ENCODE data around the gene USH1C.

The USH1C gene

DNA sequence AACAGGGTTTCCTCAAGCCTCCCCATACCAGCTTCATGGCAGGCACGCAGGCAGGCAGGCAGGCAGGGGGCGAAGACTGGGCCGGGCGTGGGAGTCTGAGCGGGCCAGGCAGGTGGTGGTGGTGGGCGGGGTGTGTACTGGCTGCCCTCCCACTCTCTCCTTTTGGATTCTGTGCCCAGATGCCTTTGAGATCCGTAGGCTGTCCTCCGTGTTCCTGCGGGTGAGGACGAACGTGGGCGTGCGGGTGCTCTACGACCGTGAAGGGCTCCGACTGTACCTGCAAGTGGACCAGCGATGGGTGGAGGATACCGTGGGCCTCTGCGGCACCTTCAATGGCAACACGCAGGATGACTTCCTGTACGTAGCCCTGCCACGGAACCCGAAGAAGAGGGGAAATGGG, 25.8 kb upstream of the USH1C start:
- no peak for DNase-seq (ENCODE audit: low read depth)

DNA sequence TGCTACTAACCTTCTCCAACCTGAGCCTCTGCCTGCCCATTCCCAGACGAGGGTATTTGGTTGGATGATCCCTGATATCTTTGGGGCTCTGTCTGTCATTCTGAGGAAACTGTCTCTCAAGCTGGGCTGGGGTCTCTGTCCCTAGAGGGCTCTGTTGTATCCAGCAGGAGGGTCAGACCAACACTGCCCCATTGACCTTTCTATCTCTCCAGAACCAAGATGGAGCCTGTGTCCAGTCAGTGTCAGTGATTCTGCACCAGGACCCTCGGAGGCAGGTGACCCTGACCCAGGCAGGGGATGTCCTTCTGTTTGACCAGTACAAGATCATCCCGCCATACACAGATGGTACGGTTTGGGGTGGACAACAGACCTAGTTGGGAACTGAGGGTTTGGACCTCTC, 24.7 kb upstream of the USH1C start:
- no peak for DNase-seq (ENCODE audit: low read depth)

DNA sequence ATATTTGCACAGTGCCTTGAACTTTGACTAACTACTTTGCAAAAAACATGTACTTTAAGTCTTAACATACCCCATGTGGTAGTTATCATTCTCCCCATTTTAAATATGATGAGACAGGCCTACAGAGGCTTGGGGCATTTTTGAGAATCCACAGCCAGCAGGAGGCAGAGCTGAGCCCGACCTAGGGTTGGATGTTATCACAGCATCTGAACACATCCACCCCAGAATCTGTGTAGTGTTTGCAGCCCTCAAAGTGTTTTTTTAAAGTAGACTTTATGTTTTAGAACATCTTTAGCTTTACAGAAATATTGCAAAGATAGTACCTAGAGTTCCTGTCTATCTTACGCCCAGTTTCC, 20.4 kb upstream of the USH1C start:
- no peak for DNase-seq (ENCODE audit: low read depth)

DNA sequence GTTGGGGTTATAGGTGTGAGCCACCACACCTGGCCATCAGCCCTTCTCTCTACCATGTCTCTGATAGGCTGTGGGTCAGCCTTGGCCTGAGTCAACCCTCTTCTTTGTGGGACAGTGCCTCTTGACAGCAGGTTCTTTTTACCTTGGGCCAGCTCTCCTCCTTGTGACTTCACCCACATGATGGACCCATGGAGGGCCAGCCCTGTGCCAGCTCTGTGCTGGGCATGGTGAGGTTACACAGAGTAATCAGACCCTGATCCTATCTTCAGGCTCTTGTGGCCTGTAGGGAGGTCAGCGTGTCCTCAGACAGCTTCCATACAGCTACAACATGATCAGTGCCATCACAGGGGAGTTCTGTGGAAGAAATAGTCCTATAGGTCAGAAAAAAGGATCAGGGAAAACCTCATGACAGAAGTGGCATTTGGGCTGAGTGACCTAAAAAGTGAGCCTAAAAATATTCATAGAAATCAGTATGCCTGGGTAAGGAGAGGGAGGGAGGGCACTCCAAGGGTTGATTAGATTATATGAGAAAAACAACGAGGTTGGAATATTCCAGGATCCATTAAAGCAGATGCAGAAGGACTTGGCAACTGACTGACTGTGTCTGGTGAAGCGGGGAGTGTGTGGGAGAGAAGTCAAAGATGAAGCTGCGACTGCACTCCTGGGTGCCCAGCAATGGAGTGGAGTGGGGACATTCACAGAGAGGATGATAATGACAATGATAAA, 19.9 kb upstream of the USH1C start:
- no peak for DNase-seq (ENCODE audit: low read depth)

DNA sequence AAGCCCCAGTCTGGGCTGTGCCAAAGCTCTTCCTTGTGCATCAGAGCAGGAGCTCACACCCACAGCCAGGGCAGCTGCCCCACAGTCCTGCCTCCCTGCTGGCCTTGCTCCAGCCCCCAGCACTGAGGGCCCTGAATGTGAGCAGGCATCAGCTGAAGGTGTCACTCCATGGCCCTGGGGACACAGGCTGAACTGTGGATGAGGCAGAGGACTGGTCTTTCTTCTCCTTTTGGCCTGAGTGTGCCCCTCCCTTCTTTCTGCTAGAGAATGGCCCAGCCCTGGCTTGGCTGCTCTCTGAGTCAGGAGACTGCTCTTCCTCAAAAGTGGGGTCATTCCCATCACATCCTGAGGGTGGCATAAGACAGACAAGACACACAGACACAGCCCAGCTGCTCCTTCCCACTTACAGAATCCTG, 19.0 kb upstream of the USH1C start:
- no peak for DNase-seq (ENCODE audit: low read depth)

DNA sequence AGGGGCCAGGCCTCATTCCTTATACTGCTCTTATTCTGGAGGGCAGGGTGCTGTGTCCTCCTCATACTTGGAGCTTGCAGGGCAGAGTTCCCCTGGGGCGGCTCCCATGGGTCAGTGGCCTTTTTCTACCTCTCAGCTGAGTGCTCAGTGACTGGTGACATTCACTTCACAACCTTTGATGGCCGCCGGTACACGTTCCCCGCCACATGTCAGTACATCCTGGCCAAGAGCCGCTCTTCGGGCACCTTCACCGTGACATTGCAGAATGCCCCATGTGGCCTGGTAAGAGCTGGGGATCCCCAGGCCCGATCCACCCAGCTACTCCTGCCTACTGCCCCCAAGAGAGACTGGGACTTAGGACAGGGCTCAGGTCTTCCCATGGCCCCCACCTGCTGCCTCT, 17.3 kb upstream of the USH1C start:
- DNase-seq (ENCODE audit: low read depth) = no peak

DNA sequence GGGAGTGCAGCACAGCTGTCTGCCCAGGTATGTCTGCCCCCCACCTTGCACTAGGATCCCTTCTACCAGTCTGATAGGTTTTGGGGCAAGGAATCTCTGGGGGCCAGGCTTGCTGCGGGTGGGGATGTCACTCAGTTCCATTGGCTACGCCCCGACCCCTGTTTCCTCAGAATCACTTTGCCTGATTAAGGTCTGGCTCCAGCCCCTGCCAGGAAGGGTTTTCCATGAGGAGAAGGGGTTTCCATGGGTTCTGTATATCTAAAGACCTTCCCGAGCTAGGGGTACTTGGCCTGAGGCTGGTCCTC, 16.8 kb upstream of the USH1C start:
- no peak for DNase-seq (ENCODE audit: low read depth)

DNA sequence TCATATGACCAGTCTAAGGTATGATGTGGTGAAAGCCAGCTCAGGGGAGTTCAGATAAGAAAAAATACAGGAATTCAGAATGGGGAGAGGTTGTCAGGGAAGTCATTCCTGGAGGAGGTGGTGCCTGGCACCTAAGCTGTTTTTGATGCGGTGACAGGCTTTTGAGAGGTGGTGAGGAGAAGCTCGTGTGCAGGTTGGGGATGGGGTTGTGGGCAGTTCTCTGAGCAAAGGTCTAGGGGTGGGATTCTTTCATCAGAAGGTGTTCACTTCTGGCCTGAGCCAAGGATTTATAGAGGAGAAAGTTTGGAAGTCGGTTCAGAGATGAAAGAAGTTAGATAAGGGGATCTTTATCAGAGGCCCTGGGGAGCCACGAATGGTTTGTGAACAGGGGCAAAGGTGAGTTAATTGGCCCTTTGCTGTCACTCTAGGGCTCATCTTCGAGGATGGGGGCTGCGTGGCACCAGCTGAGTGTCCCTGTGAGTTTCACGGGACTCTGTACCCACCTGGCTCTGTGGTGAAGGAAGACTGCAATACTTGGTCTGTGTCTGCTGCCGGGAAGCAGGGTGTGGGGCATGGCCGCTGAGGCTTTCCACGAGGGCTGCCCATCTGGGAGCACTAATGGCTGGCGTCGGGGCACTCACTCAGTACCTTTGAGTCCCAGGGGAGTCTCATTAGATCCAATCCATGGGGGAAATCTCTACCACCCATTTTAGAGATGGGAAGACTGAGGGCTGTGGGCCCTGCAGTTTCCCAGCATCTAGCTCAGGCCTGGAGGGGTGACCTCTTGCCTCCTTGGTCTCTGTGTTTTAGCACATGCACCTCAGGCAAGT, 16.3 kb upstream of the USH1C start:
- no peak for DNase-seq (ENCODE audit: low read depth)

DNA sequence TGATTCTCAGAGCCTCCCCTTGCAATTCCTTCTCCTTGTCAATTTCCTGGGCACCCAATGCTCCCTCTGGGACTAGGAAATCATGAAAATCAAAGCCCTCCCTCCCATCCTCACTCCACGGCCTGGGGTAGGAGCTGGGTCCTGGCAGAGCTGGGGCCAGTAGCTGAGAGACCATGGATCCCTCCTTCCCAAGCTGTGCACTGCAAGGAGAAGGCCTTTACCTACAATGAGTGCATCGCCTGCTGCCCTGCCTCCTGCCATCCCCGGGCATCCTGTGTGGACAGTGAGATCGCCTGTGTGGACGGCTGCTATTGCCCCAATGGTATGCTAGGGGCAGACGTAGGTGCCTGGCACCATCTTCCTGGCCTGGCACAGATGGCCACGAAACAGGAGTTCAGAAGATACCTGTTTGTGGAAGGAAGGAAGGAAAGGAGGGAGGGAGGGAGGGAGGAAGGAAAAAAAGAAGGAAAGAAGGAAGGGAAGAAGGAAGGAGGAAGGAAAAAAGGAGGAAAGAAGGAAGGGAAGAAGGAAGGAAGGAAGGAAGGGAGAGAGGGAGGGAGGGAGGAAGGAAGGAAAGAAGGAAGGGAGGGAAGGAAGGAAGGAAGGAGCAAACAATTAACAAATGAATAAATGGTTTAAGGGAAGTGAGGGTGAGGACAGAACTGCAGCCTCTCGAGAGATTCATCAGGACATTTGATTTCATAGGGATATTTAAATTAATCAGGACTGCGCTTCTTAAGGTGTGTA, 15.3 kb upstream of the USH1C start:
- no peak for DNase-seq (ENCODE audit: low read depth)

DNA sequence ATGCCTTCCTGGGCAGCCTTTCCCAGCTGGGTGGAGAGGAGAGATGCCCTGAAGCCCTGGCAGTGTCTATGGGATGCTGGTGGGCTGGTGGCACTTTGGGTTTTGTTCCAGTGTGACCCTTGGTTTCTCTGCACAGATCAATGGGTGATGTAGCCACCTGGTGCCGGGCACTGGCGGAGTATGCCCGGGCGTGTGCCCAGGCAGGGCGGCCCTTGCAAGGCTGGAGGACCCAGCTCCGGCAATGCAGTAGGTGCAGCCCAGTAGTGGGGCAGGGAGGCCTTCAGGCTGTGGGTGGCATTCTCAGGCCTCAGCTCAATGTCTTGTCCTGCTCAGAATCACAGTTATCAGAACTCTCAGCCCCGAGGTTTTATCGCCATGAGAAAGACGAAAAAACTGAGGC, 14.7 kb upstream of the USH1C start:
- DNase-seq (ENCODE audit: low read depth) = no peak

DNA sequence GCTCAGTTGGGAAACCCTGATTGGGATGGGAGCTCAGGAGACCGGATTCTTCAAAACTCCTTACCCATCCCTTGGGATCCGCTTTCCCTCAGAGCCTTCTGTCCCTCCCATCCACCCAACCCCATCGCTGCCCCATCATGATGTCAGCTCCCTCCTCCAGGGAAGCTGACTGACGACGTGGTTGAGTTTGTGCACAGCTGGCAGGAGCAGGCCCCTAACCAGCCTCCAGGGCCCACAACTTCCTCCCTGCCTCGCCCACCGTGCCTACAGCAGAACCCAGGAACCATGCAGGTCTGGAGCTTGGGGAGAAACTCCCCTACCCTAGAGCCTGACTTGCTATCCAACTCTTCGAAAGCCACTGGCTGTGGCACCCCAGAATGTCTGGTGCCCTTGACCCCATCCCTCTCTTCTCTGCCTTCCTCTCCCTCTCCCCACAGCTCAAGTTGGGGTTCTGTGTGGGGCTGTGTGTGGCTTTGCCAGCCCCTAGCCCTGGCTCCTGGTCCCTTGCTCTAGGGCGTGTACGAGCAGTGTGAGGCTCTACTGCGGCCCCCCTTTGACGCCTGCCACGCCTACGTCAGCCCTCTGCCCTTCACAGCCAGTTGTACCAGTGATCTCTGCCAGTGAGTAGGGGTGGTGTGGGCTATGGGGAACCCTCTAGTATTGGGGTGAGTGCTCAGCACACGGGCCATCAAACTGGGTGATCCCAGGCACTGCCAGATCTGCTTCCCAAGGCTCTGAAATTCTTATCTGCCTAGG, 14.0 kb upstream of the USH1C start:
- no peak for DNase-seq (ENCODE audit: low read depth)

DNA sequence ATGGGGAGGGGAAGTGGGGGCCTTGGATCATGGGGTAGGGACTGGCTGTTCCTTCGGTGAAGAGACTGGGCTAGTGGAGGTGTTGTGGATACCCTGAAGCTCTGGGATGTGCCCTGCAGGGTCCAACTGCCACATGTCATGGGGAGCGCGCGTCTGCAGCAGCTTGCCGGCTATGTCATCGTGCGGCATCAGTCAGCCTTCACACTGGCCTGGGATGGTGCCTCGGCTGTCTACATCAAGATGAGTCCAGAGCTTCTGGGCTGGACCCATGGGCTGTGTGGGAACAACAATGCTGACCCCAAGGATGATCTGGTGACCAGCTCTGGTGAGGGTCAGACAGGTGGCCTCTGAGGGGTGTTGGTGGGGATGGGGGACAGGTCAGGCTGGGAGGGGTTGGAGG, 12.8 kb upstream of the USH1C start:
- DNase-seq (ENCODE audit: low read depth) = no peak

DNA sequence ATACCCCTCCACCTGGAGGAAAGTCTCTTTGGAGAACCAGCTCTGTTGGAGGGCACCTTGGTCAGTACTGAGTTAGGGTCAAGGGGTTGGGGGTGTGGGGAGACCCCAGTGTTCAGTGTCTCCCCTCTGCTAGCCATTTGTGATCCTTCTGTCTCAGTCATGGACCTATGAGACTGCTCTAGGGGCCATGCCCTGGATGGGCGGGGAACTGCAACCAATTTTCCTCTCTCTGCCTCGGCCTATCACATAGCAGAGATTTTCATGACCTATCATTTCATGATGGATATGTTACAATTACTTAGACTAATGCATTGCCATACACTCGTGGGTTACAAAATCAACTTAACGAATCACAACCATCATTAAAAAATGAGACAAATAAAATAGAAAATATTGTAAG, 10.3 kb upstream of the USH1C start:
- no peak for DNase-seq (ENCODE audit: low read depth)

DNA sequence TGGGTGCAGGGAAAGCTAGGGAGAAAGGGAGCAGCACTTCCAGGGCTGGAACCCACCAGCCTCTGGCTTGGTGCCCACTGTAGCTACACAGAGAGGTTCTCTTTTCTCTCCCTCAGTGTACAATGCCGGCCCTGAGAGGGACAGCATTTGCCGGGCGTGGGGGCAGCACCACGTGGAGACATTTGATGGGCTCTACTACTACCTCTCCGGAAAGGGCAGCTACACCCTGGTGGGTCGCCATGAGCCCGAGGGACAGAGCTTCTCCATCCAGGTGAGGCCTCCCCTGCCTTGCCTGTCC, 9.0 kb upstream of the USH1C start:
- DNase-seq (ENCODE audit: low read depth) = no peak

DNA sequence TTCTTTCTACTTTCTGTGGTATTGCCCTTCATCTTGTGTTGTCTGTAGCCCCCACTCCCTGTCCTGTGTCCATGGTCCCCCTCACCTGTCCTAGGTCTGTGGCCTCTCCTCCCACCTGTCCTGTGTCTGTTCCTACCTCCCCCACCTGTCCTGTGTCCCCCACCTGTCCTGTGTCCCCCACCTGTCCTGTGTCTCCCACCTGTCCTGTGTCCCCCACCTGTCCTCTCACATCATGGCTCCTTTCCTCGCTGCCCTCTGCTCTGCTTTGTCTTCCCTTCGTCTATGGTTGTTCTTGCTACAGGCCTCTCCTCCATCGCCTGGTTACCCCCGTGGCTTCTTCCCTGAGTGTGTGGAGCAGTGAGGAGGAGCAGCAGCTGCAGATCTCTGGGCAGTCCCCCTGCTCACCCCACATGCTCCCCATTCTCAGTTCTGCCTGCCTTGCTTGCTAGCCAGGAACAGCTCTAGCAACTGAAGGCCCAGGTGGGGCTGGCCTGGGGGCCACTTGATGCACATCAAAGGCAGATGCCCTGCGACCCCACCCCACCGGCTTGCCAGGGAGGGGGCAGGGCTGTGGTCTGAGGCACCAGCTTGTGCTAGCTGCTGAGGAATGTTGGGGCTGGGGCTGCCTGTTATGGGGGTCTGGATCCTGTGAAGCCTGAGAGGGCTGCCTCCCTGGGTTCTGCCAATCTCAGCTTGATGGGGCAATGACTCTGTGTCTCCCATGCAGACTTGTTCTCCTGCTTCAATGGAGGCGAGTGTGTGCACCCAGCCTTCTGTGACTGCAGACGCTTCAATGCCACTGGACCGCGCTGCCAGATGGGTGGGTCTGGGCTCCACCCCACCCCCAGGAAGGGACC, 8.4 kb upstream of the USH1C start:
- no peak for DNase-seq (ENCODE audit: low read depth)

DNA sequence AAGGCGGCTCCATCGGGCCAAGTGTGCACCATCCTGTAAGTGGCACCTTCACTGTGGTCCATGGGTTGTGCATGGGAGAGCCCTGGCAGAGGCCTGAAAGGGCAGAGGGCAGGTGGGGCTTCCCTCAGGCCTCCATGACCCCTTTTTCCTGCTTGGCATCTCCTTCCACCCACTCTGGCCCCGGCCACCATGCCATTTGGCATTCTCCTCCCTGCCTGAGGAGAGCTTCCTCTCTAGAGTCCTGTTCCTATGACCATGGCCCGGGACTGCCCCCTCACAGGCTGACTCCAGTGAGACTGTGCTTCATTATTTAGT, 7.8 kb upstream of the USH1C start:
- DNase-seq (ENCODE audit: low read depth) = no peak

DNA sequence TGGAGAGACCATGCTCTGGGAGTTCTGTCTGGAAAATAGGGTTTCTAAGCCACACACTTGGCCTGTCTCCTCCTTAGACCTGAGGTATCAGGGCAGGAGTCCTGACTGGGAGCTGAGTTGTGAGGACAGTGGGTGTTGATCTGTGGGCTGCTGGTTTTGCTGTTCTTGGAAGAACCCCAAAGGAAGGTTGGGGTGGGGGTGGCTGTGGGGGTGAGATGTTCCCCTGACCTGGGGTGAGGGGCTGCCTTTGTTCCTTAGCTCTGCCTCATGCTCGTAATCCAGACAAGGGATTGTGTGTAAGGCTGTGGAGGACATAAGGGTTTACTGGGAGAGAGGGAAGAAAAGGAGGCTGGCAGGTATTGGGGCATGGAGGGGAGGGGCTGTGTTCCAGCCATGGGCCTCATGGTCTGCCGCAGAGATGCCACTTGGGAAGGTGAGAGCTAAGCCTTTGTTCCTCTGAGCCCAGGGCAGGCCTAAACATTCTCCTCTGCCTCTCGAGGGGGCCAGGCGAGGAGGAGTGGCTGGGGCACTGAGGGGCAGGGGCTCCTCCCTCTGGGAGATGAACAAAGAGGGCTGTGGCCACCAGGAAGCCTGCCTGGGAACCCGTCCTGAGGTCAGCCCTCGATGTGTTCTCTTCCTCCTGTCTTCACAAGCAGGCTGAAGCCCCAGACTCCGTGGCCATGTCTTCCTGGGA, 7.3 kb upstream of the USH1C start:
- no peak for DNase-seq (ENCODE audit: low read depth)

DNA sequence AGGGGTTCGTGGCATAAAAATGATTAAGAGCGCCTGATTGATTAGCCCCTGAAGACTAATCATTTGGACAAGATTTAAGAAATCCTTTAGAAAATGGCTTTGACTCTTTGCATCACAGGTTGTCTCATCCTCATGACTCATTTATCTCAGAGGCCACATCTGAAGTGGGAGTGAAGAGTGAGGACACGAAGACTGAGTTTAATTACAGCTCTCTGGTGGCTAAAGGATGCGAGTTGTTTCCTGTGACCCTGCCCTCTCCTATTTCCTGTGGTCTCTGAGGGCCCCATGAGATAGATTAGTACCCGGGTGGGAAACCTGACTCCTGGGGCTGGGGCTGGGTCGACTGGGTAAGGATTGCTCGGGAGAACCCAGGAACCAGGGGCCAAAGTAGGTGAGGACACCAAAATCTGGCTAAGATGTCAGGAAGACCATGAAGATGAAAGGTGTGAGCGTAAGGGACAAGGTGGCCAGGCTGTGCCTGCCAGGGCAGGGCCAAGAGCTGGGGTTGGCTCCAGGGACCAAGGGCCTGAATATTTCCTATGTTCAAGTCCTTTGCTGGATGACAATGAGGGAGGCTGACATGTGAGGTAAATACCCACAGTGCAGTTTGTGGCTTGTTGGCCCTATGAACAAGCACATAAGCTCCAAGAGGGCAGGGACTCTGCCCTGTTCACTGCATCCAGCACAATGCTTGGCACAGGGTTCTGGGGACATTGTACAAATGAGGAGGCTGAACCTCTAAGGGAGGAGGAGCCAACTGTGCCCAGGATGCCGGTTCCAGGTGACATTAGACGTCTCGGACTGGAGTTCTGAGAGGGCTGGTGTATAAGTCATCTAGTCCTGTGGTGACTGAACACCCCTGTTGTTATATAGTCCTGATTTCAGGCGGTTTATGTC, 6.5 kb upstream of the USH1C start:
- DNase-seq (ENCODE audit: low read depth) = no peak

DNA sequence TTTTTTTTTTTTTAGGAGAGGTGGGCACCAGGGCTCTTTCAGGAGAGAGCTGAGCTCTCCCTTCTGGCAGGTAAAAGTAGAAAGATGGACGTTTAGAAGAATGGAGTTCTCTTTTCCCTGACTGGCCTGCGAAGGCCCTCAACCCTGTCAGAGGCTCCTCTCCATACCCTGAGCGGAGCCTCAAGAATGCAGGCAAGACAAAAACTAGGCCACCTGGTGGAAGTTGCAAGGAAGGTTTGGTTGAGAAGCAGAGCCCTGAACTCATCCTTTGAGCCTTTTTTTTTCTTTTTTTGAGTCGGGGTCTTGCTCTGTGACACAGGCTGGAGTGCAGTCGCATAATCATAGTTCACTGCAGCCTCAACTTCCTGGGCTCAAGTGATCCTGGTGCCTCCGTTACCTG, 4.2 kb upstream of the USH1C start:
- DNase-seq (ENCODE audit: low read depth) = no peak

DNA sequence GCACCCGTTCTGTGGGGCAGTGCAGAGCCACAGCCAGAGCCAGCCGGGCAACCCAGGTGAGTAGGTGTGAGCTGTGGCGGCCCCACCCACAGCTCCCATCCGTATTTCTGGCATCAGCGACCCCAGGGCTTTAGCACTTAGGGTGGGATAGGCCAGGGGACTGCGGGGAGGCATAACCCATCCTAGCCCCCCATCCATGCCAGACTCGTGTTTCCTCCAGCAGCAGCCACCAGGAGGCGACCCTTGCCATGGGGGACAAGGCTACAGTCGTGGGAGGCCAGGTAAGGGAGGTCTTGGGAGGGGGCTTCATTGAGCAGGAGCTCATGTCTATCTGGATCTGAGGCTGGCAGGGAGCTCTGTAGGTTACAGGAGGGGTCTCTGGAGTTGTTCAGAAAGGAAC, 3.7 kb upstream of the USH1C start:
- no peak for DNase-seq (ENCODE audit: low read depth)
